Breast epithelium (tissue), 3 donors: ENCODE data around the gene CDC45.

Source experiments
- CTCF ChIP-seq, 3 donors: fragments of 450-650 bp; IDR thresholded peaks; one replicate each; pipeline ENCODE4 v1.5.1; 2016 to 2017; ENCODE audit warnings: antibody characterized with exemption in 3 of 3, mild to moderate bottlenecking in 3 of 3, moderate library complexity in 3 of 3
- POLR2AphosphoS5 ChIP-seq, 3 donors: sonication (generic); formaldehyde crosslinking; IDR thresholded peaks; one replicate each; pipeline ENCODE4 v1.6.1; 2017; ENCODE audit warnings: antibody characterized with exemption in 3 of 3

- TF ChIP-seq CTCF (IDR thresholded peaks at IDR 0.05) (no peak), POLR2AphosphoS5 (IDR thresholded peaks at IDR 0.05) (no peak)
Measured at GRCh38 chr22:19469421-19469820, 10.3 kb upstream of the CDC45 start.
